Prostate gland (tissue), 2 donors: ENCODE results near the gene HPS1. TPM values are rescaled to one million over a fixed set of nuclear protein-coding genes. Genes with fewer than 3 reads are reported as not detected.

ENCODE experiments used
- DNase-seq: peaks from one replicate; pipeline ENCODE4 v3.0.0-alpha.2; 2019; ENCODE audit warnings: low spot score
- H3K27ac ChIP-seq, 2 donors: fragments of 200-600 bp; sonication (generic); 2 replicates each; pipeline ENCODE4 v1.5.1; 2017 to 2019
- H3K27me3 ChIP-seq: fragments of 200-600 bp; sonication (generic); replicated peaks from 2 replicates; pipeline ENCODE4 v1.5.1; 2019; ENCODE audit not compliant: insufficient read depth
- H3K36me3 ChIP-seq, 2 donors: fragments of 200-600 bp; sonication (generic); 1 replicate in 1 of 2; 2 replicates in 1 of 2; pipeline versions ENCODE4 v1.5.1 to v1.8.1; 2017 to 2019
- H3K4me1 ChIP-seq: fragments of 200-600 bp; sonication (generic); replicated peaks from 2 replicates; pipeline ENCODE4 v1.5.1; 2019
- H3K4me3 ChIP-seq, 2 donors: fragments of 200-600 bp; sonication (generic); 2 replicates each; pipeline ENCODE4 v1.5.1; 2017 to 2019
- H3K9me3 ChIP-seq: fragments of 200-600 bp; sonication (generic); 2 replicates; pipeline ENCODE4 v1.5.1; 2017
- CTCF ChIP-seq, 4 experiments: fragments of 200-600 bp in 2 of 4; fragments of 450-650 bp in 2 of 4; sonication (generic) in 2 of 4; IDR thresholded peaks; 1 replicate in 3 of 4; 2 replicates in 1 of 4; pipeline ENCODE4 v1.5.1; 2016 to 2019; ENCODE audit warnings: antibody characterized with exemption in 4 of 4, mild to moderate bottlenecking in 2 of 4, moderate library complexity in 2 of 4
- POLR2A ChIP-seq: fragments of 450-650 bp; IDR thresholded peaks from one replicate; pipeline ENCODE4 v1.6.1; 2016; ENCODE audit warnings: antibody characterized with exemption, mild to moderate bottlenecking
- POLR2AphosphoS5 ChIP-seq: sonication (generic); formaldehyde crosslinking; IDR thresholded peaks from one replicate; pipeline ENCODE4 v1.6.1; 2017; ENCODE audit warnings: antibody characterized with exemption
- WGBS: methylation state at CpG from one replicate; pipeline ENCODE4 v1.1.5; 2018; 5-methylcytosine and 5-hydroxymethylcytosine counted together
- intact Hi-C: fragments of 100-400 bp; cut with DNase I; formaldehyde crosslinking; loops from one replicate; pipeline ENCODE4 v1.14.2; 2022
- total RNA-seq, 2 donors: library from RNA; depleted of rRNA; stranded (reverse); fragments of >200 nt; gene quantifications; one replicate each; pipeline ENCODE4 v1.1.0, GENCODE V29; 2016

HPS1 gene
- total RNA-seq, 2 donors from 2014 or later, result 59.9 to 93.6 TPM

DNA sequence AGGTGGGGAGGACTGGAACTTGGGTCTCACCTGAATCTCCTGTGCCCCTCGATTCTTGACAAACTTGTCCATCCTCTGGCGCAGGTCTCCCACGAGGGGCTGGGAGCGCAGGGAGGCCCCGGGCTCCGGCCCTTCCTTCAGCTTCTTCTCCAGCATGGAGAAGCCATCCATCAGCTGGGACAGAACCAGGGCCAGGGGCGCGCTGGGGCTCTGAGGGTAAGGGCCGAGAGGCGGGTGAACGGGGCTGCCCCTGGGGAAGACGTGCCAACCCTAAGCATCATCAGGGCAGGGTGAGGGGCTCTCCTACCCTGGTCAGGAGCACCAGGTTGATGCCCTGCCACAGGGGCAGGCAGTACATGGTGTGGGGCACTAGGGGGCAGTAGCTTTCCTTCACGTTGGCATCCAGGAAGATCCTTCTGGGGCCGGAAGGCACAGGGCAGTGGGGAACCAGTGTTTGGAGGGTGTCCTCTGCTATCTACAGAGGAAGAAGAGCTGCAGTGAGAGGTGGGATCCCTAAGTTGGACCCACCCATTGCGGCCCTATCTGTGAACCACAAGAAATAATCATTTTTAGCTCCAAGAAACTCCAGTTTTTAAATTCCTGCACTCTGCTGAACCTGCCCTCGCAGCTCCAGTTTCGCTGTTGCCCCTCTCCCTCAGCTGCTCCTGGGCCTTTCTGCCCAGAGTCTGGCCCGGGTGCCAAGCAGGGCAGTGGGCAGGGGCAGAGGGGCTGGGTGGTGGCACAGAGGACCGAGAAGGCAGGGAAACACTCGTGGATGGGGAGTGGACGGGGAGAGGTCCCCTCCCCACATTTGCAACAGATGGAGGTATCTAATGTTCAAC, 21.0 kb downstream of the HPS1 start:
- H3K27ac ChIP-seq, result no peak overlapping the region

GRCh38 chr10:98424295-98425254, 22.2 kb downstream of the HPS1 start:
- Histone ChIP-seq H3K27ac (no peak overlapping the region), H3K36me3 (peaks cover 0 to 5% of the 10 kb centered on the region in 2 donors), H3K27me3 (no peaks in the 10 kb centered on the region), H3K9me3 (no peaks in the 10 kb centered on the region), H3K4me3 (no peak overlapping the region), H3K4me1 (no peaks in the 10 kb centered on the region)
- WGBS, result 88% methylated on average over 22 of the region's 23 CpGs
- no peak for DNase-seq
- intact Hi-C loops, result no loop called here
- TF ChIP-seq POLR2AphosphoS5 (no peak), POLR2A (no peak), CTCF (IDR thresholded peaks at IDR 0.05) (no peak)

More for the DNA sequence above, 21.0 kb downstream of the HPS1 start:
- TF ChIP-seq CTCF (IDR thresholded peaks at IDR 0.05) (peak in 3 of 4 experiments; percentile 17 to 64 (median 30)), POLR2AphosphoS5 (no peak), POLR2A (no peak)
- intact Hi-C loops, result no loop called here
- DNase-seq, result no peak
- H3K4me1 ChIP-seq, result no peaks in the 10 kb centered on the region
- 85% methylated on average over 21 of the region's 21 CpGs for WGBS
- no peaks in the 10 kb centered on the region for H3K9me3 ChIP-seq
- peaks cover 0 to 10% of the 10 kb centered on the region in 2 donors for H3K36me3 ChIP-seq
- no peak overlapping the region for H3K4me3 ChIP-seq
- no peaks in the 10 kb centered on the region for H3K27me3 ChIP-seq

- TF ChIP-seq POLR2A (no peak), CTCF (IDR thresholded peaks at IDR 0.05) (peak in 1 of 4 experiments; percentile 49)
- H3K27ac ChIP-seq, result no peak overlapping the region
- H3K9me3 ChIP-seq, result no peaks in the 10 kb centered on the region
- no peaks in the 10 kb centered on the region for H3K27me3 ChIP-seq
- no peak overlapping the region for H3K4me3 ChIP-seq
- H3K4me1 ChIP-seq, result no peaks in the 10 kb centered on the region
- no peak for DNase-seq
- intact Hi-C loops, result no loop called here
- no peaks in the 10 kb centered on the region for H3K36me3 ChIP-seq
- 69% methylated on average over 9 of the region's 9 CpGs for WGBS
Observed at GRCh38 chr10:98423691-98424120, 23.0 kb downstream of the HPS1 start.

GRCh38 chr10:98422182-98422581, 24.6 kb downstream of the HPS1 start:
- TF ChIP-seq CTCF (IDR thresholded peaks at IDR 0.05) (no peak), POLR2A (no peak), POLR2AphosphoS5 (no peak)
- intact Hi-C loops, result no loop called here
- Histone ChIP-seq H3K36me3 (no peaks in the 10 kb centered on the region), H3K27ac (no peak overlapping the region), H3K9me3 (no peaks in the 10 kb centered on the region), H3K27me3 (no peaks in the 10 kb centered on the region), H3K4me3 (no peak overlapping the region), H3K4me1 (no peaks in the 10 kb centered on the region)
- no peak for DNase-seq
- 90% methylated on average over 10 of the region's 10 CpGs for WGBS
